Islet precursor cell (in vitro differentiated cells): ENCODE measurements around the gene LY6G5C.

ENCODE experiments used
- DNase-seq: peaks from one replicate; pipeline ENCODE4 v3.0.0-alpha.2; 2018

The LY6G5C gene

GRCh38 chr6:31636698-31637596 is 43.9 kb downstream of the LY6G5C start:
- DNase-seq = no peak

- DNase-seq = no peak
Observed at GRCh38 chr6:31634969-31635575, 45.8 kb downstream of the LY6G5C start.

GRCh38 chr6:31634131-31634530 is 46.7 kb downstream of the LY6G5C start:
- no peak for DNase-seq

GRCh38 chr6:31633447-31633846 is 47.4 kb downstream of the LY6G5C start:
- no peak for DNase-seq

GRCh38 chr6:31632279-31632946 is 48.5 kb downstream of the LY6G5C start:
- no peak for DNase-seq

GRCh38 chr6:31631681-31632278 is 49.1 kb downstream of the LY6G5C start:
- DNase-seq = no peak

GRCh38 chr6:31631209-31631608 is 49.7 kb downstream of the LY6G5C start:
- DNase-seq = no peak

GRCh38 chr6:31630177-31630934 is 50.5 kb downstream of the LY6G5C start:
- no peak for DNase-seq

GRCh38 chr6:31629014-31629413 is 51.9 kb downstream of the LY6G5C start:
- DNase-seq = no peak

GRCh38 chr6:31627690-31628287 is 53.1 kb downstream of the LY6G5C start:
- DNase-seq = no peak

- no peak for DNase-seq
Observed at GRCh38 chr6:31626952-31627351, 53.9 kb downstream of the LY6G5C start.
